Measurements from ENCODE around the gene BRSK1. TPM values are rescaled to one million over a fixed set of nuclear protein-coding genes. Genes with fewer than 3 reads are reported as not detected.

The BRSK1 gene
- total and polyA plus RNA-seq, 10 of the 15 experiments (the other 5 are each of a cell fraction or from before 2014, with no cell fraction given), result 0.03 to 0.76 (median 0.25) TPM; not detected in 4

- TF ChIP-seq, protein P1, sequence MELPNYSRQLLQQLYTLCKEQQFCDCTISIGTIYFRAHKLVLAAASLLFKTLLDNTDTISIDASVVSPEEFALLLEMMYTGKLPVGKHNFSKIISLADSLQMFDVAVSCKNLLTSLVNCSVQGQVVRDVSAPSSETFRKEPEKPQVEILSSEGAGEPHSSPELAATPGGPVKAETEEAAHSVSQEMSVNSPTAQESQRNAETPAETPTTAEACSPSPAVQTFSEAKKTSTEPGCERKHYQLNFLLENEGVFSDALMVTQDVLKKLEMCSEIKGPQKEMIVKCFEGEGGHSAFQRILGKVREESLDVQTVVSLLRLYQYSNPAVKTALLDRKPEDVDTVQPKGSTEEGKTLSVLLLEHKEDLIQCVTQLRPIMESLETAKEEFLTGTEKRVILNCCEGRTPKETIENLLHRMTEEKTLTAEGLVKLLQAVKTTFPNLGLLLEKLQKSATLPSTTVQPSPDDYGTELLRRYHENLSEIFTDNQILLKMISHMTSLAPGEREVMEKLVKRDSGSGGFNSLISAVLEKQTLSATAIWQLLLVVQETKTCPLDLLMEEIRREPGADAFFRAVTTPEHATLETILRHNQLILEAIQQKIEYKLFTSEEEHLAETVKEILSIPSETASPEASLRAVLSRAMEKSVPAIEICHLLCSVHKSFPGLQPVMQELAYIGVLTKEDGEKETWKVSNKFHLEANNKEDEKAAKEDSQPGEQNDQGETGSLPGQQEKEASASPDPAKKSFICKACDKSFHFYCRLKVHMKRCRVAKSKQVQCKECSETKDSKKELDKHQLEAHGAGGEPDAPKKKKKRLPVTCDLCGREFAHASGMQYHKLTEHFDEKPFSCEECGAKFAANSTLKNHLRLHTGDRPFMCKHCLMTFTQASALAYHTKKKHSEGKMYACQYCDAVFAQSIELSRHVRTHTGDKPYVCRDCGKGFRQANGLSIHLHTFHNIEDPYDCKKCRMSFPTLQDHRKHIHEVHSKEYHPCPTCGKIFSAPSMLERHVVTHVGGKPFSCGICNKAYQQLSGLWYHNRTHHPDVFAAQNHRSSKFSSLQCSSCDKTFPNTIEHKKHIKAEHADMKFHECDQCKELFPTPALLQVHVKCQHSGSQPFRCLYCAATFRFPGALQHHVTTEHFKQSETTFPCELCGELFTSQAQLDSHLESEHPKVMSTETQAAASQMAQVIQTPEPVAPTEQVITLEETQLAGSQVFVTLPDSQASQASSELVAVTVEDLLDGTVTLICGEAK (IDR thresholded peaks at IDR 0.05; ENCODE audit: borderline replicate concordance), result peak; percentile 98
- no peak for TF ChIP-seq RBBP5 (conservative IDR thresholded peaks at IDR 0.05)
- TF ChIP-seq, protein P2, sequence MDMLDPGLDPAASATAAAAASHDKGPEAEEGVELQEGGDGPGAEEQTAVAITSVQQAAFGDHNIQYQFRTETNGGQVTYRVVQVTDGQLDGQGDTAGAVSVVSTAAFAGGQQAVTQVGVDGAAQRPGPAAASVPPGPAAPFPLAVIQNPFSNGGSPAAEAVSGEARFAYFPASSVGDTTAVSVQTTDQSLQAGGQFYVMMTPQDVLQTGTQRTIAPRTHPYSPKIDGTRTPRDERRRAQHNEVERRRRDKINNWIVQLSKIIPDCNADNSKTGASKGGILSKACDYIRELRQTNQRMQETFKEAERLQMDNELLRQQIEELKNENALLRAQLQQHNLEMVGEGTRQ (IDR thresholded peaks at IDR 0.05; ENCODE audit: borderline replicate concordance, low read depth, low read length), result no peak; the same call in 1 of the 2 replicates
- TF ChIP-seq IRF4 (IDR thresholded peaks at IDR 0.05; ENCODE audit: low read depth, low read length), result no peak
- peak in 1 of 2 experiments; percentile 73; a peak in 2 of 3 replicates for TF ChIP-seq EGR1 (IDR thresholded peaks at IDR 0.05; ENCODE audit: borderline replicate concordance in 1 of 2, low read depth in 2 of 2, low read length in 2 of 2)
- peak; percentile 34; the same call in 1 of the 2 replicates for TF ChIP-seq BRCA1 (IDR thresholded peaks at IDR 0.05; ENCODE audit: low read depth, low read length)
- peak; percentile 56; the same call in 1 of the 2 replicates for TF ChIP-seq RB1 (IDR thresholded peaks at IDR 0.05; ENCODE audit: borderline replicate concordance)
- TF ChIP-seq POLR2AphosphoS5 (IDR thresholded peaks at IDR 0.05; ENCODE audit: low read length), result peak; percentile 51; the same call in 1 of the 2 replicates
- no peak for TF ChIP-seq NFXL1 (IDR thresholded peaks at IDR 0.05; ENCODE audit: borderline replicate concordance)
- TF ChIP-seq ESRRA (IDR thresholded peaks at IDR 0.05; ENCODE audit: low read length), result 0 out of 2 replicates have a peak, but pooled peaks have one; percentile 41
- peak; percentile 6 to 64; a peak in 3 of 4 replicates for TF ChIP-seq IKZF2 (IDR thresholded peaks at IDR 0.05)
- peak; percentile 80 for TF ChIP-seq NBN (IDR thresholded peaks at IDR 0.05)
- TF ChIP-seq, protein P3, sequence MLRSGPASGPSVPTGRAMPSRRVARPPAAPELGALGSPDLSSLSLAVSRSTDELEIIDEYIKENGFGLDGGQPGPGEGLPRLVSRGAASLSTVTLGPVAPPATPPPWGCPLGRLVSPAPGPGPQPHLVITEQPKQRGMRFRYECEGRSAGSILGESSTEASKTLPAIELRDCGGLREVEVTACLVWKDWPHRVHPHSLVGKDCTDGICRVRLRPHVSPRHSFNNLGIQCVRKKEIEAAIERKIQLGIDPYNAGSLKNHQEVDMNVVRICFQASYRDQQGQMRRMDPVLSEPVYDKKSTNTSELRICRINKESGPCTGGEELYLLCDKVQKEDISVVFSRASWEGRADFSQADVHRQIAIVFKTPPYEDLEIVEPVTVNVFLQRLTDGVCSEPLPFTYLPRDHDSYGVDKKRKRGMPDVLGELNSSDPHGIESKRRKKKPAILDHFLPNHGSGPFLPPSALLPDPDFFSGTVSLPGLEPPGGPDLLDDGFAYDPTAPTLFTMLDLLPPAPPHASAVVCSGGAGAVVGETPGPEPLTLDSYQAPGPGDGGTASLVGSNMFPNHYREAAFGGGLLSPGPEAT (IDR thresholded peaks at IDR 0.05; ENCODE audit: low read depth), result peak; percentile 50; the same call in 1 of the 2 replicates
- TF ChIP-seq CBFB (IDR thresholded peaks at IDR 0.05; ENCODE audit: low read depth), result 0 out of 2 replicates have a peak, but pooled peaks have one; percentile 30
- TF ChIP-seq STAT3 (IDR thresholded peaks at IDR 0.05; ENCODE audit: low read depth, low read length), result no peak
- TF ChIP-seq SMAD5 (IDR thresholded peaks at IDR 0.05; ENCODE audit: low read depth), result no peak
- TF ChIP-seq GABPA (IDR thresholded peaks at IDR 0.05; ENCODE audit: low read depth), result no peak
- TF ChIP-seq CREM (IDR thresholded peaks at IDR 0.05; ENCODE audit: low read depth), result peak; percentile 94
- TF ChIP-seq MEF2A (IDR thresholded peaks at IDR 0.05; ENCODE audit: insufficient read depth, low read depth, low read length), result 0 out of 2 replicates have a peak, but pooled peaks have one; percentile 6
- no peak for TF ChIP-seq EZH2 (IDR thresholded peaks at IDR 0.05; ENCODE audit: borderline replicate concordance, control insufficient read depth, low read depth, low read length)
- TF ChIP-seq NRF1 (conservative IDR thresholded peaks at IDR 0.05; ENCODE audit: low read depth, low read length), result 0 out of 2 replicates have a peak, but pooled peaks have one; percentile 4
- peak; percentile 70; the same call in 1 of the 2 replicates for TF ChIP-seq HDGF (IDR thresholded peaks at IDR 0.05)
- peak; percentile 57 for TF ChIP-seq ATF7 (IDR thresholded peaks at IDR 0.05; ENCODE audit: low read depth)
Observed at GRCh38 chr19:55339105-55339888, 55.5 kb downstream of the BRSK1 start, which contains the start of gene KMT5C (continued).
